Left lung (tissue), 10 donors: ENCODE results near the gene URM1. TPM values are rescaled to one million over a fixed set of nuclear protein-coding genes. Genes with fewer than 3 reads are reported as not detected.

Source experiments
- ATAC-seq: fragments of 200-7000 bp; cut with Tn5 transposase; one replicate; pipeline ENCODE4 v1.9.1; 2020; ENCODE audit warnings: moderate library complexity
- DNase-seq, 4 donors: peaks; one replicate each; pipeline ENCODE4 v3.0.0-alpha.2; 2013 to 2020
- H3K27ac ChIP-seq, 2 donors: fragments of 200-600 bp; sonication (generic) in 1 of 2; one replicate each; pipeline versions ENCODE4 v1.5.0 to v1.8.0; 2020 to 2021
- H3K27me3 ChIP-seq, 2 donors: fragments of 200-600 bp; sonication (generic) in 1 of 2; one replicate each; pipeline versions ENCODE4 v1.5.0 to v1.8.0; 2020 to 2021
- H3K36me3 ChIP-seq, 2 donors: fragments of 200-600 bp; sonication (generic) in 1 of 2; one replicate each; pipeline versions ENCODE4 v1.5.0 to v1.8.0; 2020 to 2021
- H3K4me1 ChIP-seq, 2 donors: fragments of 200-600 bp; one replicate each; pipeline ENCODE4 v1.8.0; 2021
- H3K4me3 ChIP-seq, 2 donors: fragments of 200-600 bp; sonication (generic) in 1 of 2; one replicate each; pipeline versions ENCODE4 v1.5.0 to v1.8.0; 2020 to 2021; ENCODE audit warnings: mild to moderate bottlenecking in 1 of 2
- H3K9me3 ChIP-seq, 2 donors: fragments of 200-600 bp; sonication (generic) in 1 of 2; one replicate each; pipeline versions ENCODE4 v1.5.0 to v1.8.0; 2020 to 2021
- CTCF ChIP-seq, 2 donors: fragments of 200-600 bp; sonication (generic) in 1 of 2; IDR thresholded peaks; one replicate each; pipeline versions ENCODE4 v1.5.0 to v1.8.0; 2021; ENCODE audit warnings: antibody characterized with exemption in 2 of 2
- intact Hi-C, 2 donors: fragments of 100-400 bp; cut with DNase I; formaldehyde crosslinking; loops; one replicate each; pipeline versions ENCODE4 v1.11.2 to v1.14.2; 2022
- polyA plus RNA-seq, 6 donors: library from polyadenylated mRNA; unstranded; fragments of 120-200 nt; gene quantifications; one replicate each; pipeline ENCODE4 v1.2.1, GENCODE V29; 2013; ENCODE audit not compliant: insufficient read length in 6 of 6
- total RNA-seq, 2 donors: library from RNA; stranded (reverse); fragmentation: NEBNext Ultra II Directional; extraction: Animal tissue kit (Norgen Biotek cat#: 25700); gene quantifications; one replicate each; pipeline ENCODE4 v1.2.1, GENCODE V29; 2021
- donor health status: DM: no; HTN: yes; CAD: no.
- donor health status: DM: no; HTN: no; CAD: no.

Gene URM1
- total and polyA plus RNA-seq, 8 donors, result 55.1 to 66.8 (median 59.7) TPM

GRCh38 chr9:128365525-128365924 lies 5.6 kb upstream of the URM1 start:
- intact Hi-C loops, result loop anchor here in 1 of 2 donors (10.0 kb wide), 1 partner anchor 49 kb away; no protein-coding TSS in a partner anchor
- DNase-seq (no peak), ATAC-seq (no peak)
- H3K27me3 ChIP-seq, result no peaks in the 10 kb centered on the region
- H3K4me3 ChIP-seq, result no peak overlapping the region
- H3K4me1 ChIP-seq, result peaks cover 23 to 32% of the 10 kb centered on the region in 2 donors
- H3K9me3 ChIP-seq, result no peaks in the 10 kb centered on the region
- H3K27ac ChIP-seq, result no peak overlapping the region
- TF ChIP-seq CTCF (IDR thresholded peaks at IDR 0.05), result no peak
- peaks cover 0 to 2% of the 10 kb centered on the region in 2 donors for H3K36me3 ChIP-seq

GRCh38 chr9:128369024-128369706 lies 2.0 kb upstream of the URM1 start:
- H3K27ac ChIP-seq, result no peak overlapping the region
- no peak for TF ChIP-seq CTCF (IDR thresholded peaks at IDR 0.05)
- DNase-seq (no peak), ATAC-seq (no peak)
- peaks cover 0 to 4% of the 10 kb centered on the region in 2 donors for H3K36me3 ChIP-seq
- intact Hi-C loops, result loop anchor here in 1 of 2 donors (10.0 kb wide), 1 partner anchor 46 kb away; no protein-coding TSS in a partner anchor
- H3K4me1 ChIP-seq, result peaks cover 26 to 42% of the 10 kb centered on the region in 2 donors
- H3K27me3 ChIP-seq, result no peaks in the 10 kb centered on the region
- H3K9me3 ChIP-seq, result no peaks in the 10 kb centered on the region
- no peak overlapping the region for H3K4me3 ChIP-seq

- TF ChIP-seq CTCF (IDR thresholded peaks at IDR 0.05), result no peak
- peak overlapping the region; percentile 83 to 92 for H3K4me3 ChIP-seq
- H3K36me3 ChIP-seq, result peaks cover 0 to 7% of the 10 kb centered on the region in 2 donors
- H3K27me3 ChIP-seq, result no peaks in the 10 kb centered on the region
- ATAC-seq, result no peak
- intact Hi-C loops, result no loop called here
- no peak for DNase-seq
- peaks cover 18 to 31% of the 10 kb centered on the region in 2 donors for H3K4me1 ChIP-seq
- peak overlapping the region; percentile 89 to 91 for H3K27ac ChIP-seq
- H3K9me3 ChIP-seq, result no peaks in the 10 kb centered on the region
Observed at GRCh38 chr9:128370367-128370751, 815 bp upstream of the URM1 start.

GRCh38 chr9:128371630-128372117 lies 500 bp downstream of the URM1 start:
- ATAC-seq, result no peak
- DNase-seq, result no peak
- peaks cover 0 to 10% of the 10 kb centered on the region in 2 donors for H3K36me3 ChIP-seq
- H3K27ac ChIP-seq, result peak overlapping the region; percentile 89 to 91
- H3K27me3 ChIP-seq, result no peaks in the 10 kb centered on the region
- TF ChIP-seq CTCF (IDR thresholded peaks at IDR 0.05), result no peak
- intact Hi-C loops, result no loop called here
- H3K4me1 ChIP-seq, result peaks cover 18 to 29% of the 10 kb centered on the region in 2 donors
- peak overlapping the region; percentile 83 to 92 for H3K4me3 ChIP-seq
- no peaks in the 10 kb centered on the region for H3K9me3 ChIP-seq

GRCh38 chr9:128372188-128372641 lies 1.0 kb downstream of the URM1 start:
- H3K36me3 ChIP-seq, result peaks cover 0 to 10% of the 10 kb centered on the region in 2 donors
- H3K4me3 ChIP-seq, result peak overlapping the region; percentile 83 to 92
- intact Hi-C loops, result no loop called here
- ATAC-seq (no peak), DNase-seq (no peak)
- H3K4me1 ChIP-seq, result peaks cover 18 to 29% of the 10 kb centered on the region in 2 donors
- no peak overlapping the region for H3K27ac ChIP-seq
- H3K9me3 ChIP-seq, result no peaks in the 10 kb centered on the region
- H3K27me3 ChIP-seq, result no peaks in the 10 kb centered on the region
- no peak for TF ChIP-seq CTCF (IDR thresholded peaks at IDR 0.05)
